ENCODE measurements around the gene KRTAP20-1. TPM values are rescaled to one million over a fixed set of nuclear protein-coding genes. Genes with fewer than 3 reads are reported as not detected.

The KRTAP20-1 gene
- total RNA-seq, 1 donor from 2014 or later = not detected

- TF ChIP-seq CTCF (IDR thresholded peaks at IDR 0.05) = no peak
- Histone ChIP-seq H3K4me1 (no peaks in the 10 kb centered on the region), H3K9me3 (no peaks in the 10 kb centered on the region), H3K27ac (no peak overlapping the region), H3K36me3 (no peaks in the 10 kb centered on the region), H3K4me3 (no peak overlapping the region), H3K27me3 (no peaks in the 10 kb centered on the region)
- intact Hi-C loops (cut with DNase I) = no loop called here
- no peak for DNase-seq (ENCODE audit: low spot score in 2 of 2)
Observed at GRCh38 chr21:30612132-30612531, 4.1 kb upstream of the KRTAP20-1 start.

DNA sequence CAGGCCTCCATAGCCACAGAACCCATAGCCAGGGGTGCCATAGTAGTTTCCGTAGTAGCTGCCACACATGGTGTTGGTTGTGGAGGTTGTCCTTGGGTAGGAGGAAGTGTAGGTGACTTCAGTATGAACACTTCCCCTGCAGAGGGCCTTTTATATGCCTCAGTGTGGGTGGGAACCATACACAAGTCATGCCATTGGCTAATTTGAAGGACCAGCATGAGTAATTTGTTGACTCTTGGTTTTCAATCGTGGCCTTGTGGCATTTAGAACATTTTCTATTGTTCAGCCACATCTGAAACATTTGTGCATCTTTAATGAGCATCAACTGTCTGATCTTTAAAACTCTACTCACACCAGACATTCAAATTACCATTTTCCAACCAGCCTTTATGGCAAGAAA is 2.4 kb upstream of the KRTAP20-1 start, which contains the start of gene KRTAP6-1:
Gene KRTAP6-1 (minus strand): TSS at position 95 of the 400 bp plus-strand sequence. CDS start 26 bp downstream, at position 69.
- Histone ChIP-seq H3K9me3 (no peaks in the 10 kb centered on the region), H3K27ac (no peak within 1 kb of the TSS), H3K36me3 (no peaks in the 10 kb centered on the region), H3K4me3 (no peak within 1 kb of the TSS), H3K4me1 (no peaks in the 10 kb centered on the region), H3K27me3 (no peaks in the 10 kb centered on the region)
- intact Hi-C loops (cut with DNase I) = no loop called here
- DNase-seq (ENCODE audit: low spot score in 2 of 2) = no peak
- TF ChIP-seq CTCF (IDR thresholded peaks at IDR 0.05) = no peak

GRCh38 chr21:30615199-30615598 is 1.0 kb upstream of the KRTAP20-1 start:
- Histone ChIP-seq H3K4me3 (no peak overlapping the region), H3K27ac (no peak overlapping the region), H3K36me3 (no peaks in the 10 kb centered on the region), H3K27me3 (no peaks in the 10 kb centered on the region), H3K9me3 (no peaks in the 10 kb centered on the region), H3K4me1 (no peaks in the 10 kb centered on the region)
- no peak for DNase-seq (ENCODE audit: low spot score in 2 of 2)
- TF ChIP-seq CTCF (IDR thresholded peaks at IDR 0.05) = no peak
- intact Hi-C loops (cut with DNase I) = no loop called here

DNA sequence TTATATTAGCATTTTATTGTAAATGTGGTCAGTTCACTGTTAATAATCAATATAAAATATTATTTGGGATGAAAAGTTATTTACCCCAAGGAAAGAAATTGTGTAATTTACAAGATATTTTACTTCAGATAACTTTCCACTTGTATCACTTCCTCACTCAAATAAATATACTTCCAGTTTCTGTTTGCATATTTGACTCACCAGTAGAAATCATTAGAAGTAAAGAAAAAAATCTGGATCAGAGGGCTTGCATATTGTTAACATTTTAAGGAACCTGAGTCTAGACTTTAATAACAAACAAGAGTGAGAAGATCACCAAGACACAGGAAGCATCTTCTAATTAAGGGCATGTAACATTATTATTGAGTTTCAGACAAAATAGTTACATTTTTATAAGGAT is 3.9 kb downstream of the KRTAP20-1 start:
- DNase-seq (ENCODE audit: low spot score in 2 of 2) = no peak
- intact Hi-C loops (cut with DNase I) = no loop called here
- no peaks in the 10 kb centered on the region for H3K36me3 ChIP-seq
- H3K4me3 ChIP-seq = no peak overlapping the region
- no peaks in the 10 kb centered on the region for H3K9me3 ChIP-seq
- no peaks in the 10 kb centered on the region for H3K4me1 ChIP-seq
- no peak overlapping the region for H3K27ac ChIP-seq
- no peak for TF ChIP-seq CTCF (IDR thresholded peaks at IDR 0.05)
- no peaks in the 10 kb centered on the region for H3K27me3 ChIP-seq

DNA sequence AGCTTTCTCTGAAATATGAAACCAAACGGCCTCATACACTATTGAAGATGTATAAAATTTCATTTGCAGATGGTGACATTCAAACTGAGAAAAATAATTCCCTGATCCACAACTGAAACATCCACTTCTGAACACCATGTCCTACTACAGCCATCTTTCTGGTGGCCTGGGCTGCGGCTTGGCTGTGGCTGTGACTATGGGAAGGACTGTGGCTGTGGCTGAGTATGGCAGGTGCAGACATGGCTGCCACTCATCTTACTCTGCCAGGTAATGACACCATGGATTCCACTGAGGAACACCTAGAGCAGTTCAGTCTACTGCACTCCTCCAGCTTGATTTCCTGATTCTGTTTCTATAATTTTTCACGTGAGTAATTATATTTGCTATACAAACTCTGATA is 4.3 kb downstream of the KRTAP20-1 start, which contains the start of gene KRTAP20-4:
Gene KRTAP20-4 (plus strand): TSS at position 106 of the 400 bp plus-strand sequence.
- no peaks in the 10 kb centered on the region for H3K9me3 ChIP-seq
- no peak for TF ChIP-seq CTCF (IDR thresholded peaks at IDR 0.05)
- H3K27me3 ChIP-seq = no peaks in the 10 kb centered on the region
- no peaks in the 10 kb centered on the region for H3K36me3 ChIP-seq
- no peak for DNase-seq (ENCODE audit: low spot score in 2 of 2)
- H3K4me1 ChIP-seq = no peaks in the 10 kb centered on the region
- intact Hi-C loops (cut with DNase I) = no loop called here
- no peak within 1 kb of the TSS for H3K27ac ChIP-seq
- H3K4me3 ChIP-seq = no peak within 1 kb of the TSS

DNA sequence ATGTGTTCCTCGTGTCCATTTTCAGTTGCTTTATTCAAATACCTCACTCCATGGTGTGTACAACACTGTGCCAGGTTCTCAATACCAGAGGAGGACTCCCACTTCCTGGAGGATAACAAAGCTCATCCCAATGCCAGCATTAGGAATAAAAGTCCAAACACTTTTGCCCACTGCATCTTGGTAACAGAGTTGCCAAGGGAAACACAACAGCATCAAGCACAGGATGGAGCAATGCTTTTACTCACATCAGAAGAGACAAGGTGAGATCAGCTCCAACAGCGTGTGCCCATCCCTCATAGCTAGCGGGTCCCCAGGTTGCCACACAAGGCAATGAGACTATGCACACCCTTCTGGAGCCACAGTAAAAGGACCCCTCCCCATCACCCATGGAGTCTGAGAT is 7.1 kb downstream of the KRTAP20-1 start:
- intact Hi-C loops (cut with DNase I) = no loop called here
- Histone ChIP-seq H3K4me3 (no peak overlapping the region), H3K36me3 (no peaks in the 10 kb centered on the region), H3K9me3 (no peaks in the 10 kb centered on the region), H3K27ac (no peak overlapping the region), H3K4me1 (no peaks in the 10 kb centered on the region), H3K27me3 (no peaks in the 10 kb centered on the region)
- no peak for TF ChIP-seq CTCF (IDR thresholded peaks at IDR 0.05)
- DNase-seq (ENCODE audit: low spot score in 2 of 2) = no peak
